Stimulated activated CD4-positive, alpha-beta T cell treated with anti-CD3 and anti-CD28 coated beads, TNF-alpha, amount 100 ng/mL, for 1 hour (primary cell): ENCODE results near the gene ATN1.

ENCODE experiments used
- DNase-seq, 3 donors: peaks; one replicate each; pipeline ENCODE4 v3.0.0-alpha.2; 2020; ENCODE audit warnings: low read depth in 3 of 3, low spot score in 1 of 3

ATN1 gene

DNA sequence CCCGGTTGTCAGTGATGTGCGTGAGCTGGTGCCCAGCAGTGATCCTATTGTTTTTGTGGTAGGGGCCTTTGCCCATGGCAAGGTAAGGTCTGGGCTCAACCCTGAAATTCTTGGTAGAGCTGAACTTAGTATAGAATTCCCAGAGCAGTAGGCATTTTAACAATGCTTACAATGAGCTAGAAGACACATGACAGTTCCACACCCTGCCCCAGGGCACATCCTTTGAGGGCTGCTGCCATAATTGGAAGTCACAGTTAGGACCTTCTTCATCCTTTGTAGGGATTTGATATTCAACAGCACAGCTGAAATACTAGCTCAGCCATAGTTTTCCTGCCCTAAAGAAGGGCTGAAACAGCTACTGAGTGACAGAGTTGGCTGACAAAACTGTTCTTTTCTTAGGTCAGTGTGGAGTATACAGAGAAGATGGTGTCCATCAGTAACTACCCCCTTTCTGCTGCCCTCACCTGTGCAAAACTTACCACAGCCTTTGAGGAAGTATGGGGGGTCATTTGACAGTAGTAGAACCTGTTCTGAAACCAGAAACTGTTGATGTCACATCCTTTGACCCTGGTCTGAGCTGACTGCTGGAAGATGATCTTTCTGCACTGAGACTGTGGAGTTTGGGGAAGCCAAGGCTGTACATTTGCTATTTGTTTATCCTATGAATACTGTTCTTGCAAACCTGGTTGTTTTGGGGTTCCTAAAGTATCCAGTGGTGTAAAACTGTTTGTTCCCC lies 47.7 kb downstream of the ATN1 start:
- no peak for DNase-seq

DNA sequence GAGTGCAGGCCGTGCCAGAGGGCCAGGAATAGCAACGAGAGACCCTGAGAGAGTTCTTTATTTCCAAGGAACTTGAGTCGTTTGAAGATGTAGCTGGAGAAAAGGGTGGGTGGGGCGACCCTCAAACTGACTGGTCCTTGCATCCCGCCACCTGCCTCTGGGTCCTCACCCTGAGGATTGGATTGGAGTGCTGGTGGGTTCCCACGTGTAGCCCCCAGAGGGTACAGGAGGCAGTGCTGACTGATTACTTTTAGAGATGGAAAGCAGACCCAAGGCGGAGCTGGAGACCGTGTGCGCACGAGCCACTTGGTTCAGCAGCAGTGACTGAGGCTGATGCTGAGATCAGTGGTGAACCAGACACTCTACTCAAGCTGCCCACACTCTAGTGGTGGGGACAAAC lies 49.9 kb downstream of the ATN1 start:
- DNase-seq: no peak

DNA sequence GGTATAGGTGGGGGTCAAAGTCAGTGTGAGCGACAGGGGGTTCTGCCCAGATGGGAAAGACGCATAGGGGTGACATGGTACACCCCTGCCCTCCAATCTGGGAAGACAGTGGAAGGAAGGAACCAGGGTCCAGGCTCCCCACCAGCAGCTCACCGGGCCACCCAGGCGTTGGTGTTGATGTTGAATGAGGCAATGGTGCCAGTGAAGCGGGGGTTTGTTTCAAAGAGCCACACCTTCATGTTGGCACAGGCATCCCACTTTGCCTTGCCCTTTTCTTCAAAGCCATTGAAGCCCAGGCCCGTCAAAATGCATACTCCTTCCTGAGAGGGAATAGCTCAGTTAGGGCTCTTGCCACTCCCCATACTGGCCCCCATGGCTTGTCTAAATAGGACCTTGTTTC lies 50.4 kb downstream of the ATN1 start:
- DNase-seq: no peak

DNA sequence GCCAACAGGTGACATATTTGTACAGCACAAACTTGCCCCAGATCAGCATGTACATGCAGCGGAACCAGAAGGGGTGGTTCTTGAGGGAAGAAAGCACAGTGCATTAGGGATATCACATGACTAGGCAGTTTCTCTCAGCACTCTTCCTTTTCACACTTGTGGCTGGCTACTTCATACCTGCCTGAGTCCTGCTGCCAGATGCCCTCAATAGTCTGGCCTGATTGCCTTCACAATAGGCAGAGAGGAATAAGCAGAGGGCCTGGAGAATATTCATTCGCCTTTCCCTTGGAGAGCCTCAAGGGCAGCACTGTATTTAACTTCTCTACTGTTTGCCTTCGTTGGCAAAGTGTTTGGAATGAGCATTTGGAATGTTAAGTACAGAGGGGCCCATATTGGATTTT lies 50.9 kb downstream of the ATN1 start:
- no peak for DNase-seq

DNA sequence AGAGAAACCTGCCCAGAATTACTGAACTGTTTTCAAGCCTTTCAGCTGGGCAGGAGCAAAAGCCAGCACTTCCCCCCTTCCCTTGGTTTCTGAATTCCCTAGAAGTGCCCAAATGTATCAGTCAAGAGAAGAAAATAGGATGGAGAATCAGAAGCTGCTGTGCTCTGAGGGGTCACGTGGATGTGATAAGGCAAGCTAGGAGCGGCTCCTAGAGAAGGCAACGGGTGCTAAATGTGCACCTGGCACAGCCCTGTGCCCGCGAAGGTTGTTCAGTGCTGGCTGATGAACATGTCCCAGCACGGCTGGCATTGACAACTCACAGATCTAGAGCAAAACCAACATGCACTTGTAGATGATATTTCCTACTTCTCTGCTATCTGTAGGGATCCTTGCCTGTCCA lies 51.3 kb downstream of the ATN1 start:
- no peak for DNase-seq

DNA sequence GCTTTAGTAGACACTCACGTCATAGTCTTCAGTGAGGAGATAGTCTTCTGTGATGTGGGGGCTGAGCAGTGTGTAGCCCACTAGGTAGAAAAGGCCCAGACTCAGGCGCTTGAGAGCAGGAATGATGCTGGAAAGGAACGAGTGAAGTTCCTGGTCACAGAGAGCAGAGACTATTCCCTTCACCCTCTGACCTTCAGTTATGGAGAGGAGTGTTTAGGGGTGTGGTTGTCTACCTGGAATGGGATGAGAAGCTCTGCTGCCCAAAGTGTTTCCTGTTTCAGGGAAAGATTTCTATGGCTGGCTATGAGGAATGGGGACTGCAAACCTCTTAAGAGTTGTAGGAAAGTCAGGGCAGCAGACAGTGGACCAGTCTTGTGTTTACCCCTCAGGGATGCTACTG lies 51.7 kb downstream of the ATN1 start:
- DNase-seq: no peak

DNA sequence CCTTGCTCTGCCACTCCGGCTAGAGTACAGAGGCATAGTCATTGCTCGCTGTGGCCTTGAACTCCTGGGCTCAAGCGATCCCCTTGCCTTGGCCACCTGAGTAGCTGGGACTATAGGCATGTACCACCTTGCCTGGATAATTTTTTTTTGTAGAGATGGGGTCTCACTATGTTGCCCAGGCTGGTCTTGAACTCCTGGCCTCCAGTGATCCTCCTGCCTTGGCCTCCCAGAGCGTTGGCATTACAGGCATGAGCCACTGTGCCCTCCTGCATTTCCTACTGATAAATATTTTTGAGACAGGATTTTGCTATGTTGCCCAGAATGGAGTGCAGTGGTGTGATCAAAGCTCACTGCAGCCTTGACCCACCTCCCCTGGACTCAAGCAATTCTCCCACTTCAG lies 52.3 kb downstream of the ATN1 start:
- DNase-seq: no peak

DNA sequence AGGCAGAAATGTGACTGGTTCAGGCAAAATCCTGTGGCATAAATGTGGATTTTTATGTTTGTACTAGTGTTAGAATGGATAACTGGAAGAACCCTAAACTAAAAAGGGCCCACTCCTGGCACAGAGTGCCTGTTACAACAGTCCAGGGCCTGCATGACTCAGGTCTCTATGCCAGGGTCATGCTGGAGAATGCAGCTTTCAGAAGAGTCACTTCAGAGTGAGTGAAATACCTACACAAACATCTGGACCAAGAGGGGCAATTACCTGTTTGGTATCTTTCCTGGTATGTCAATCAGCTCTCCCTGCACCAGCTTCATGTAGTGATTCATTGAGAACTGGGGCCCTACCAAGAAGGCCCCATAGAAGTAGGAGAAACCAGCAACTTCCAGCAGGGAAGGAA lies 53.0 kb downstream of the ATN1 start:
- no peak for DNase-seq

DNA sequence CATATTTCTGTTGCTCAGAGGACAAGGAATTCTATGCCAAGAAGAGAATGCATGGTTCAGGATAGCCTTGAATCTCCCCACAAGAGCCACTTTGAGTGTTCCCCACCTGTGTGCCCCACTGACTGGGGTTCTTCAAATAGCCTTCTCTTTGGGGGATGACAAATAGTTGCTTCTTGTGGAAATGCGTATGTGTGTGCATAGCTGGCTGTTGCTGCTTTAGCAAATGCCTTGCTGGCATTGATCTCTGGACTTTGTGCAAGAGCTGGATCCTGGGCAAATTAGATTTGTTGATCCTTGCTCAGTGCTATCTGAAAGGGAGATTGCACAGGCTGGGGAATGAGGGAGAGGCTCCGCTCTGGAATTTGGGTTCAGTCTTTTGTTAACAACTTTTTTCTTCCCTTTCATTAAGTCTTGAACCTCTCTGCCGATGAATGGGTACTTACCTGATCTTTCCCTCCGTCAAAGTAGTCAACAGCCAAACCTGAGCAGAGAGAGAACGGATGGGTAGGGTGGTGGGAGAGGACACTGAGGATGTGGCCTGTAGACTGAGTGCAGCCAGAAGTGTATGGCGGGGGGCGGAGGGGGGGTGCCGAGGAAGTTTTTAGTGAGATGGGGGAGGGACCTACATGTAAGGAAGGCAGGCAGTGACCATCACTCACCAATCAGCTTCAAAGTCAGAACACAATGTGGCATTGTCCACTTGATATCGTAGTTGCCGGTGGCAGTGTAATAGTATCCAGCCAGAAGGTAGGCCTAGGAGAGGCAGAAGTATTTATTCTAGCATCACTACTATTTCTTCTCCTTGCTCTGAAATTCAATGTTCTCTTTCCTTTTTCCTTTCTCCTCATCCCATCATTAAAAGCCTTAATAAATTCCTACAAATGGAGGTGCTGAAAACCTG lies 53.6 kb downstream of the ATN1 start:
- no peak for DNase-seq

GRCh38 chr12:6982532-6982931 lies 54.8 kb downstream of the ATN1 start:
- no peak for DNase-seq

GRCh38 chr12:6987956-6988553 lies 60.3 kb downstream of the ATN1 start:
- DNase-seq: no peak
